Neutrophil (primary cell): Measurements from ENCODE around the gene CXorf58.
"Not testable (repeated sequence)": the region's sequence is repeated elsewhere in the genome, so short reads cannot be mapped to it uniquely, and the experiment has no call there.

ENCODE experiments used
- H3K27ac ChIP-seq: fragments of 200-600 bp; sonication (generic); 2 replicates; pipeline ENCODE4 v1.5.1; 2016; ENCODE audit warnings: mild to moderate bottlenecking, moderate library complexity
- H3K27me3 ChIP-seq: fragments of 200-600 bp; sonication (generic); 2 replicates; pipeline ENCODE4 v1.6.0; 2016; ENCODE audit warnings: mild to moderate bottlenecking
- H3K36me3 ChIP-seq: fragments of 200-600 bp; sonication (generic); 2 replicates; pipeline ENCODE4 v1.5.1; 2017
- H3K4me1 ChIP-seq, 2 experiments: fragments of 200-600 bp in 1 of 2; sonication (generic) in 1 of 2; 1 replicate in 1 of 2; 2 replicates in 1 of 2; pipeline versions ENCODE4 v1.5.1 to v1.6.1; 2013 to 2016; ENCODE audit warnings: low read depth in 1 of 2, low read length in 1 of 2, mild to moderate bottlenecking in 1 of 2, moderate library complexity in 1 of 2; ENCODE audit not compliant: control insufficient read depth in 1 of 2, insufficient read depth in 1 of 2
- H3K4me3 ChIP-seq, 2 experiments: fragments of 200-600 bp in 1 of 2; sonication (generic) in 1 of 2; 1 replicate in 1 of 2; 2 replicates in 1 of 2; pipeline ENCODE4 v1.5.1; 2013 to 2016; ENCODE audit warnings: low read depth in 1 of 2, low read length in 1 of 2, mild to moderate bottlenecking in 1 of 2, moderate library complexity in 1 of 2
- H3K9me3 ChIP-seq: fragments of 200-600 bp; sonication (generic); 2 replicates; pipeline ENCODE4 v1.5.1; 2016
- CTCF ChIP-seq: fragments of 200-600 bp; sonication (generic); IDR thresholded peaks from 2 replicates; pipeline ENCODE4 v1.5.1; 2016; ENCODE audit warnings: antibody characterized with exemption

The CXorf58 gene

GRCh38 chrX:23887451-23887850 lies 20.4 kb upstream of the CXorf58 start:
- Histone ChIP-seq H3K4me1 (peaks cover 3 to 7% of the 10 kb centered on the region in 2 experiments), H3K27ac (no peak overlapping the region), H3K36me3 (no peaks in the 10 kb centered on the region), H3K9me3 (no peaks in the 10 kb centered on the region), H3K4me3 (no peak overlapping the region), H3K27me3 (no peaks in the 10 kb centered on the region)
- no peak for TF ChIP-seq CTCF

GRCh38 chrX:23887918-23888317 lies 19.9 kb upstream of the CXorf58 start:
- Histone ChIP-seq H3K9me3 (no peaks in the 10 kb centered on the region), H3K27ac (no peak overlapping the region), H3K4me3 (no peak overlapping the region), H3K36me3 (no peaks in the 10 kb centered on the region), H3K27me3 (no peaks in the 10 kb centered on the region), H3K4me1 (peaks cover 3 to 7% of the 10 kb centered on the region in 2 experiments)
- no peak for TF ChIP-seq CTCF

- H3K4me1 ChIP-seq = peaks cover 3 to 7% of the 10 kb centered on the region in 2 experiments
- H3K27ac ChIP-seq = no peak overlapping the region
- H3K9me3 ChIP-seq = no peaks in the 10 kb centered on the region
- no peak for TF ChIP-seq CTCF
- no peaks in the 10 kb centered on the region for H3K36me3 ChIP-seq
- no peaks in the 10 kb centered on the region for H3K27me3 ChIP-seq
- no peak overlapping the region for H3K4me3 ChIP-seq
These were observed 18.8 kb upstream of the CXorf58 start for GRCh38 chrX:23888887-23889501.

GRCh38 chrX:23890933-23891332 lies 16.9 kb upstream of the CXorf58 start:
- H3K27ac ChIP-seq = no peak overlapping the region
- TF ChIP-seq CTCF = no peak
- no peaks in the 10 kb centered on the region for H3K27me3 ChIP-seq
- H3K36me3 ChIP-seq = no peaks in the 10 kb centered on the region
- H3K4me1 ChIP-seq = no peaks in the 10 kb centered on the region
- H3K9me3 ChIP-seq = no peaks in the 10 kb centered on the region
- no peak overlapping the region for H3K4me3 ChIP-seq

GRCh38 chrX:23894993-23895392 lies 12.8 kb upstream of the CXorf58 start:
- H3K27ac ChIP-seq, H3K36me3 ChIP-seq, H3K9me3 ChIP-seq, H3K4me1 ChIP-seq, H3K4me3 ChIP-seq, H3K27me3 ChIP-seq: not testable (repeated sequence)

- not testable (repeated sequence) for H3K9me3 ChIP-seq, H3K27me3 ChIP-seq, H3K4me3 ChIP-seq, H3K27ac ChIP-seq, H3K36me3 ChIP-seq
- H3K4me1 ChIP-seq = peaks cover 18% of the 10 kb centered on the region in 2 experiments
These were observed 11.3 kb upstream of the CXorf58 start for GRCh38 chrX:23896539-23896938.

GRCh38 chrX:23896981-23897380 lies 10.8 kb upstream of the CXorf58 start:
- peaks cover 22 to 23% of the 10 kb centered on the region in 2 experiments for H3K4me1 ChIP-seq
- H3K36me3 ChIP-seq = no peaks in the 10 kb centered on the region
- H3K4me3 ChIP-seq = no peak overlapping the region
- TF ChIP-seq CTCF = no peak
- no peak overlapping the region for H3K27ac ChIP-seq
- H3K27me3 ChIP-seq = no peaks in the 10 kb centered on the region
- no peaks in the 10 kb centered on the region for H3K9me3 ChIP-seq
